Endodermal cell (in vitro differentiated cells): ENCODE data around the gene NKX2-2. TPM values are rescaled to one million over a fixed set of nuclear protein-coding genes. Genes with fewer than 3 reads are reported as not detected.
"Not testable (repeated sequence)": the region's sequence is repeated elsewhere in the genome, so short reads cannot be mapped to it uniquely, and the experiment has no call there.

Experiments used
- DNase-seq: peaks from one replicate; pipeline ENCODE4 v3.0.0-alpha.2; 2017
- H3K27ac ChIP-seq: 2 replicates; pipeline ENCODE4 v1.5.1; 2013; ENCODE audit warnings: mild to moderate bottlenecking, low read depth, low read length, moderate library complexity
- H3K27me3 ChIP-seq: 2 replicates; pipeline ENCODE4 v1.6.1; 2013; ENCODE audit warnings: mild to moderate bottlenecking, low read length, moderate library complexity; ENCODE audit not compliant: insufficient read depth, control insufficient read depth, poor library complexity, severe bottlenecking
- H3K36me3 ChIP-seq: 2 replicates; pipeline ENCODE4 v1.7.0; 2013; ENCODE audit warnings: mild to moderate bottlenecking, low read length, moderate library complexity; ENCODE audit not compliant: control insufficient read depth, insufficient read depth
- H3K4me1 ChIP-seq: one replicate; pipeline ENCODE4 v1.7.0; 2013; ENCODE audit warnings: low read length; ENCODE audit not compliant: control insufficient read depth, insufficient read depth
- H3K4me3 ChIP-seq: 2 replicates; pipeline ENCODE4 v1.5.1; 2013; ENCODE audit warnings: mild to moderate bottlenecking, low read length, moderate library complexity
- H3K9ac ChIP-seq: 2 replicates; pipeline ENCODE4 v1.6.1; 2013; ENCODE audit warnings: mild to moderate bottlenecking, low read length, moderate library complexity; ENCODE audit not compliant: poor library complexity, severe bottlenecking; ENCODE audit errors: extremely low read depth
- H3K9me3 ChIP-seq: 2 replicates; pipeline ENCODE4 v1.6.1; 2013; ENCODE audit warnings: mild to moderate bottlenecking, low read length, moderate library complexity; ENCODE audit not compliant: control insufficient read depth
- H3K27ac Mint-ChIP-seq: 2 replicates; pipeline ENCODE4 v1.8.0; 2020; ENCODE audit warnings: mixed read lengths
- H3K27me3 Mint-ChIP-seq: 2 replicates; pipeline ENCODE4 v1.8.0; 2021; ENCODE audit warnings: mild to moderate bottlenecking, mixed read lengths; ENCODE audit not compliant: insufficient read depth
- H3K36me3 Mint-ChIP-seq: 2 replicates; pipeline ENCODE4 v1.8.0; 2020; ENCODE audit warnings: low read depth, mixed read lengths
- H3K4me1 Mint-ChIP-seq: 2 replicates; pipeline ENCODE4 v1.8.0; 2020; ENCODE audit warnings: mixed read lengths
- H3K4me3 Mint-ChIP-seq: 2 replicates; pipeline ENCODE4 v1.8.0; 2020; ENCODE audit warnings: mild to moderate bottlenecking, moderate library complexity, mixed read lengths
- H3K9me3 Mint-ChIP-seq: 2 replicates; pipeline ENCODE4 v1.8.0; 2020; ENCODE audit warnings: mild to moderate bottlenecking, mixed read lengths
- CTCF ChIP-seq: fragments of 200-600 bp; sonication (generic); conservative IDR thresholded peaks from 2 replicates; pipeline ENCODE4 v1.5.0; 2021; ENCODE audit warnings: antibody characterized with exemption, mild to moderate bottlenecking
- WGBS, 2 experiments: methylation state at CpG; one replicate each; pipeline versions ENCODE4 v1.1.5 to v1.1.7; 2013; ENCODE audit warnings: missing lambda C conversion rate in 2 of 2, mixed read lengths in 1 of 2; ENCODE audit not compliant: insufficient coverage in 1 of 2, insufficient read length in 1 of 2; 5-methylcytosine and 5-hydroxymethylcytosine counted together
- total RNA-seq, 2 donors: library from RNA; stranded (reverse); fragmentation: NEBNext Ultra II Directional in 1 of 2; extraction: Animal tissue kit (Norgen Biotek cat#: 25700) in 1 of 2; gene quantifications; 2 replicates in 1 of 2; 3 replicates in 1 of 2; pipeline ENCODE4 v1.2.1, GENCODE V29; 2021

Gene NKX2-2
- total RNA-seq, 2 donors from 2014 or later, result 0.31 to 1.5 TPM

- no peak overlapping the region for H3K4me3 Mint-ChIP-seq
- 88% methylated on average over 3 of the region's 5 CpGs; no CpG with 5 or more reads in 1 of the 2 experiments for WGBS, 2 experiments
- H3K36me3 Mint-ChIP-seq, result no peaks in the 10 kb centered on the region
- Histone ChIP-seq H3K9ac (no peak overlapping the region), H3K4me3 (no peak overlapping the region), H3K27me3 (peaks cover 25% of the 10 kb centered on the region), H3K27ac (no peak overlapping the region), H3K4me1 (peaks cover 6% of the 10 kb centered on the region), H3K36me3 (no peaks in the 10 kb centered on the region), H3K9me3 (no peaks in the 10 kb centered on the region)
- peaks cover 19% of the 10 kb centered on the region for H3K27me3 Mint-ChIP-seq
- H3K27ac Mint-ChIP-seq, result no peak overlapping the region
- TF ChIP-seq CTCF, result no peak
- H3K9me3 Mint-ChIP-seq, result no peaks in the 10 kb centered on the region
- peaks cover 22% of the 10 kb centered on the region for H3K4me1 Mint-ChIP-seq
- DNase-seq, result no peak
Observed at GRCh38 chr20:21496452-21496851, 17.4 kb downstream of the NKX2-2 start.

- no peak for DNase-seq
- 93 to 98% methylated on average over 6 of the region's 6 CpGs for WGBS, 2 experiments
- H3K4me1 ChIP-seq, result no peaks in the 10 kb centered on the region
- no peaks in the 10 kb centered on the region for H3K36me3 ChIP-seq
- H3K27ac Mint-ChIP-seq, result no peak overlapping the region
- no peak overlapping the region for H3K9ac ChIP-seq
- no peak overlapping the region for H3K4me3 ChIP-seq
- no peaks in the 10 kb centered on the region for H3K9me3 ChIP-seq
- H3K27ac ChIP-seq, result no peak overlapping the region
- no peak overlapping the region for H3K4me3 Mint-ChIP-seq
- peaks cover 5% of the 10 kb centered on the region for H3K4me1 Mint-ChIP-seq
- H3K9me3 Mint-ChIP-seq, result no peaks in the 10 kb centered on the region
- no peak for TF ChIP-seq CTCF
- H3K27me3 ChIP-seq, result peaks cover 20% of the 10 kb centered on the region
- no peaks in the 10 kb centered on the region for H3K36me3 Mint-ChIP-seq
- H3K27me3 Mint-ChIP-seq, result peaks cover 18% of the 10 kb centered on the region
Observed at GRCh38 chr20:21493049-21493448, 20.8 kb downstream of the NKX2-2 start.

GRCh38 chr20:21490105-21490504, 23.8 kb downstream of the NKX2-2 start:
- no peak for DNase-seq
- Histone ChIP-seq H3K4me3 (no peak overlapping the region), H3K4me1 (no peaks in the 10 kb centered on the region), H3K9ac (no peak overlapping the region), H3K9me3 (no peaks in the 10 kb centered on the region), H3K27me3 (peaks cover 20% of the 10 kb centered on the region), H3K27ac (no peak overlapping the region), H3K36me3 (no peaks in the 10 kb centered on the region)
- 50 to 70% methylated on average over 1 to 2 of the region's 2 CpGs for WGBS, 2 experiments
- peak; percentile 67 for TF ChIP-seq CTCF
- Mint-ChIP-seq H3K9me3 (peaks cover 3% of the 10 kb centered on the region), H3K36me3 (no peaks in the 10 kb centered on the region), H3K4me3 (no peak overlapping the region), H3K27ac (no peak overlapping the region), H3K27me3 (peaks cover 22% of the 10 kb centered on the region), H3K4me1 (peaks cover 5% of the 10 kb centered on the region)

- H3K9me3 ChIP-seq, H3K36me3 Mint-ChIP-seq, H3K27me3 ChIP-seq, H3K27ac ChIP-seq, H3K4me1 ChIP-seq, H3K27ac Mint-ChIP-seq, H3K9ac ChIP-seq, DNase-seq, H3K36me3 ChIP-seq, H3K4me3 Mint-ChIP-seq, H3K9me3 Mint-ChIP-seq, H3K4me3 ChIP-seq, H3K4me1 Mint-ChIP-seq: not testable (repeated sequence)
- WGBS, 2 experiments, result no CpG with 5 or more reads among the region's 2 CpGs
- H3K27me3 Mint-ChIP-seq, result peaks cover 16% of the 10 kb centered on the region
Observed at GRCh38 chr20:21480144-21480543, 33.7 kb downstream of the NKX2-2 start.
